Thymus (tissue), 11 donors: ENCODE results near the gene LYRM1. TPM values are rescaled to one million over a fixed set of nuclear protein-coding genes. Genes with fewer than 3 reads are reported as not detected.

ENCODE experiments used
- DNase-seq, 9 donors: peaks; one replicate each; pipeline ENCODE4 v3.0.0-alpha.2; 2013; ENCODE audit warnings: low spot score in 9 of 9, low read depth in 6 of 9, missing footprints in 1 of 9
- H3K27ac ChIP-seq, 2 donors: one replicate each; pipeline ENCODE4 v1.5.1; 2013; ENCODE audit warnings: control low read depth in 1 of 2, low read depth in 1 of 2, low read length in 1 of 2, mild to moderate bottlenecking in 1 of 2, moderate library complexity in 1 of 2
- H3K27me3 ChIP-seq, 2 donors: one replicate each; pipeline ENCODE4 v1.5.1; 2013; ENCODE audit warnings: low read length in 1 of 2; ENCODE audit not compliant: control insufficient read depth in 2 of 2, insufficient read depth in 1 of 2
- H3K36me3 ChIP-seq, 2 donors: one replicate each; pipeline ENCODE4 v1.5.1; 2013; ENCODE audit warnings: low read length in 1 of 2, mild to moderate bottlenecking in 1 of 2, moderate library complexity in 1 of 2; ENCODE audit not compliant: control insufficient read depth in 2 of 2, insufficient read depth in 2 of 2
- H3K4me1 ChIP-seq, 2 donors: one replicate each; pipeline ENCODE4 v1.5.1; 2013; ENCODE audit warnings: low read length in 2 of 2; ENCODE audit not compliant: control insufficient read depth in 2 of 2, insufficient read depth in 2 of 2
- H3K4me3 ChIP-seq, 2 donors: one replicate each; pipeline ENCODE4 v1.5.1; 2013; ENCODE audit warnings: low read length in 2 of 2, control low read depth in 1 of 2, mild to moderate bottlenecking in 1 of 2
- H3K9me3 ChIP-seq, 2 donors: one replicate each; pipeline ENCODE4 v1.5.1; 2013; ENCODE audit warnings: low read length in 1 of 2, mild to moderate bottlenecking in 1 of 2; ENCODE audit not compliant: control insufficient read depth in 2 of 2, insufficient read depth in 1 of 2
- WGBS: extraction: QIAGEN DNeasy Blood & Tissue Kit; methylation state at CpG from one replicate; pipeline ENCODE4 v1.1.7; 2013; 5-methylcytosine and 5-hydroxymethylcytosine counted together
- polyA plus RNA-seq: library from polyadenylated mRNA; stranded (reverse); fragments of 200-250 nt; gene quantifications from one replicate; pipeline ENCODE4 v1.2.3, GENCODE V29; 2013
- total RNA-seq: library from RNA; stranded (reverse); fragments of 120-200 nt; gene quantifications from one replicate; pipeline ENCODE4 v1.2.4, GENCODE V29; 2013
- donor health status: healthy.

The LYRM1 gene
- total and polyA plus RNA-seq, 2 donors: 32.3 to 53.3 TPM

DNA sequence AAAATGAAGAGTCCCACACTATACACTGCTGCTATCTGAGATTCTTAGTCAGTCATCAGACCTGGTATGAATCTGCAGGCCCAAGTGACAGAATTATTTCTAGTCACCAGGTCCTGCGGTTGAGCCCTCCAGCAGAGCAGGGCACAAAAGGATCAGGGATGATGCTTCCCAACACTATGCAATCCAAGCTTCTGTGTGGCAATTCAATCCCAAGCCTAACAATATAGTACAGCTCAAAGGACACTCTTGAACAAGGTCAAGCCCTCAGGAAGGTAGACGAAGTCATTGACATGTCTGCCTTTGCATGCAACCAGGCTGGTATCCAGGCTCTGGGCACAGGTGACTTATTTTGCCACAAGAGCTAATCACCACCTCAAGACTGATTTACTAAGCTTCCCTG is 6.2 kb upstream of the LYRM1 start:
- peaks cover 3 to 7% of the 10 kb centered on the region in 2 donors for H3K4me1 ChIP-seq

DNA sequence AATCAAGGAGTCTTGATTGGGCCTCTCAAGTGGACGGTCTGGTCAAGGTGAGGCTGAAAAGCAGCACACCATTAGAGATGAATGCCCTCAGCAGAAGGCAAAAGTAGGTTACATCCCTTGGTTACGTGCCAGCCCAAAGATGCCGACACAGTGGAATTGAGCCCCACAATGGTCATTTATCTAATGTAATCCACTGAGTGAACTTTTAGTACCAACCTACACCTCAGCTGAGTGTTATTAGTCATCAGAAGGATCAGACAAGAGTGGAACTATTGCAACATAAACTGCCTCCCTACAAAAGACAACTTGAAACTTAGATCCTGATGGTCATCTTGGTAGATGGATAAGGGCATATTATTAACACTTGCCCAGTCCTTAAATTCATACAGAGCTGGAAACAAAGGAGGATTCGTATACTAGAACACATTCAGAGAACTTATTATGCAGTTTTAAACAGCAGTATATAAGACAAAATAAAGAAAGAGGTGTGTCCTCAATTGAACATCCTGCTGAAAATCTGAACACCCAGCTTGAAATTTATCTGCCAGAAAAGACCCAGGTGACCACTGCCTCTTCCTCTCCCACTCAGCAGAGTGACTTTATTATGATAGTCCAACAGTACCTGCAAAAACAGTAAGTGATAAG is 3.2 kb upstream of the LYRM1 start:
- Histone ChIP-seq H3K27me3 (no peaks in the 10 kb centered on the region), H3K36me3 (peaks cover 0 to 4% of the 10 kb centered on the region in 2 donors), H3K4me1 (peaks cover 11 to 14% of the 10 kb centered on the region in 2 donors), H3K9me3 (no peaks in the 10 kb centered on the region), H3K4me3 (no peak overlapping the region), H3K27ac (no peak overlapping the region)
- DNase-seq: no peak
- WGBS: 97% methylated on average over 4 of the region's 4 CpGs

More for the DNA sequence above, 6.2 kb upstream of the LYRM1 start:
- WGBS: 98% methylated on average over 2 of the region's 2 CpGs
- DNase-seq: no peak
- H3K4me3 ChIP-seq: no peak overlapping the region
- peaks cover 4% of the 10 kb centered on the region in 2 donors for H3K36me3 ChIP-seq
- H3K27ac ChIP-seq: no peak overlapping the region
- H3K27me3 ChIP-seq: no peaks in the 10 kb centered on the region
- H3K9me3 ChIP-seq: no peaks in the 10 kb centered on the region

DNA sequence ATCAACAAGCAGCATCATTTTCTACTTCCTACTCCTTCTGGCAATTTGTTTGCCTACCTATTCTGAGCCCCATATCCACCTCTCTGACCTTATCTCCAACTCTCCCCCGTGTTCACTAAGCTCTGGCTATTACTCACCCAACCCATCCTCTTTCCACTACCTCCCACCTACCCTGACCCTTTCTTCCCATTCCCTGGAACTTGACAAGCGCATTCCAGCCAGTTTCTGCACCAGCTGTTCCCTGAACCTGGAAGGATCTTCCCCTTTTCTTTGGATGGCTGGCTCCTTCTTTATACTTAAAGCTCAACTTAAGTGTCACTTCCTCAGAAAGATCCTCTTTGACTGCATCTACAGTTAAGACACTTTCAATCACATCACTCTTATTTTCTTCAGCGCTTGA is 2.6 kb upstream of the LYRM1 start:
- no peaks in the 10 kb centered on the region for H3K27me3 ChIP-seq
- DNase-seq: no peak
- no peak overlapping the region for H3K27ac ChIP-seq
- H3K4me1 ChIP-seq: peaks cover 11 to 14% of the 10 kb centered on the region in 2 donors
- 95% methylated on average over 3 of the region's 3 CpGs for WGBS
- no peak overlapping the region for H3K4me3 ChIP-seq
- H3K36me3 ChIP-seq: peaks cover 0 to 4% of the 10 kb centered on the region in 2 donors
- no peaks in the 10 kb centered on the region for H3K9me3 ChIP-seq

DNA sequence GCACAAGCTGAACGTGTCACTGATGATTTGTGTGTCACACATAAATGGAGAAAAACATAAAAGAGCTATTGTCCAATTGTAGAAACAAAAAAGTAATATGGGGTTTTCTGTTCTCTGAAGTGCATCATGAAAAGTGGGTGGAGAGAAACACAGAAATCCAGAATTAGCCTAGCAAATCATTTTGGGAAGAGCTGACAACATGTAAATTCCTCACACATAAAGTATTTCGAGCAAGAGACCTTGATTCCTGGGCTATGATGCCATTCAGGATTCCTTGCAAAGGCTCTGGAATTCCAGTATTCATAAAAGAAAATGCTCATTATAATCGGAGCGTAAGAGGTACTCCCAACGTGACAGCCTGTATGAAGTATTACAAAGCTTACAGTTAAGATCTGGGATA is 1.5 kb upstream of the LYRM1 start:
- Histone ChIP-seq H3K4me3 (peak overlapping the region; percentile 82 to 92), H3K36me3 (peaks cover 0 to 4% of the 10 kb centered on the region in 2 donors), H3K4me1 (peaks cover 18 to 20% of the 10 kb centered on the region in 2 donors), H3K9me3 (no peaks in the 10 kb centered on the region), H3K27me3 (no peaks in the 10 kb centered on the region), H3K27ac (no peak overlapping the region)
- DNase-seq: no peak
- WGBS: 60% methylated on average over 5 of the region's 5 CpGs

DNA sequence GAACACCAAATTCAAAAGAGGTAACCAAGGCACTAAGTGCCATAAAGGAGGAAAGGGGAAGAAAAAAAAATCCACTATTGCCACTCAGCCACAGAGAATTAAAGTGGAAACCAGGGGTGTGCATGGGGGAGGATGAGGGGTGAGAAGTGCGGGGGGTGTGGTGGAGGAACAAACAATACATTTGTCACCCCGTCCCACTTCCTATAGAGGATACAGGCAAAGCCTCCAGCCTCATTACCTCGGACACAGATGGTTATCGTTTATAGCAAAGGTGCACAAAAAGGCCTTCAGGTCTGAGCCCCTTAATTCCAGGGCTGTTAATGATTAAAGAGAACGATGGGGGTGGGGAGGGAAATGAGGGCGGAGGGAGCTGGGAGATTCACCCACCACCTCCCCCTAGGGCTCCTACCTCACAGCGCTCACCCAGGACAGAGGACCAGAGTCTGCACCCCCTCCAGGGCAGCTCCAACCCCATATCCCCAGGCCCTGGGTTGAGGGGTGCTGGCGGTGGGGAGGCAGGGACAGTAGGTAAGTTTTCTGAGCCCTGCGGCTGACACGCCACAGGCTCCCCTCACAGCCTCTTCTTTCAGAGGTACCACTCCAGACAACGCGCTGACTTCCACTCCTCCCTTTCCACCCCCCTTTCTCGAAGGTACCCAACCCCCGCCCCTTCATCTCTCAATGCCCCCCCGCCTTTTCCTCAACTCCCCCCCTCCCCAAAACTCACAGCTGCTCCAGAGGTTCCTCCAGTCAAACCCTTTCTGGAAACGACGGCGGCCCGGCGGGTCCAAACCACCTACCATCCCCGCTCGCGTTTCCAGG is 883 bp upstream of the LYRM1 start:
- H3K4me3 ChIP-seq: peak overlapping the region; percentile 82 to 92
- peaks cover 21 to 22% of the 10 kb centered on the region in 2 donors for H3K4me1 ChIP-seq
- H3K36me3 ChIP-seq: peaks cover 0 to 4% of the 10 kb centered on the region in 2 donors
- no peak for DNase-seq
- H3K9me3 ChIP-seq: no peaks in the 10 kb centered on the region
- no peaks in the 10 kb centered on the region for H3K27me3 ChIP-seq
- WGBS: under 1% methylated on average over 23 of the region's 23 CpGs
- H3K27ac ChIP-seq: peak overlapping the region; percentile 88 to 92

DNA sequence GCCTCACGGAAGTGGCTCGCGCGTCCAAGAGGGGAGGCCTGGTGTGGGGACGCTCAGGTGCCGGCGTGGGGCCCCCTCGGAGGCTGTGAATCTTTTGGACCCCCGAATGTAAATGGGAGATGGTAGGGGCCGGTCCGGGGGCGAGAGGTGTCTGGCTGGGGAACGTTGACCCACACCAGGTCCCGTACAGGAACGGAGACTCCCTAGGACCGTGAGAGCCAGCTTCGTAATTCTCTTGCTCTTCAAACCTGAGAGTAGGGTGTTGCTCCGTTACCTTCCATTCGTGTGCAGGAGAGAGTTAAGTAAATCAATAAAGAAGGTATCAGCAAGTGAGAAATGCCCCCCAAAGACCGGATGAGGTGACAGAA is 481 bp downstream of the LYRM1 start:
- under 1% methylated on average over 20 of the region's 20 CpGs for WGBS
- DNase-seq: peak in 2 of 9 donors; percentile 11 to 37
- peak overlapping the region; percentile 88 to 92 for H3K27ac ChIP-seq
- H3K9me3 ChIP-seq: no peaks in the 10 kb centered on the region
- H3K4me1 ChIP-seq: peaks cover 21 to 24% of the 10 kb centered on the region in 2 donors
- peak overlapping the region; percentile 82 to 92 for H3K4me3 ChIP-seq
- H3K36me3 ChIP-seq: peaks cover 0 to 2% of the 10 kb centered on the region in 2 donors
- no peaks in the 10 kb centered on the region for H3K27me3 ChIP-seq

DNA sequence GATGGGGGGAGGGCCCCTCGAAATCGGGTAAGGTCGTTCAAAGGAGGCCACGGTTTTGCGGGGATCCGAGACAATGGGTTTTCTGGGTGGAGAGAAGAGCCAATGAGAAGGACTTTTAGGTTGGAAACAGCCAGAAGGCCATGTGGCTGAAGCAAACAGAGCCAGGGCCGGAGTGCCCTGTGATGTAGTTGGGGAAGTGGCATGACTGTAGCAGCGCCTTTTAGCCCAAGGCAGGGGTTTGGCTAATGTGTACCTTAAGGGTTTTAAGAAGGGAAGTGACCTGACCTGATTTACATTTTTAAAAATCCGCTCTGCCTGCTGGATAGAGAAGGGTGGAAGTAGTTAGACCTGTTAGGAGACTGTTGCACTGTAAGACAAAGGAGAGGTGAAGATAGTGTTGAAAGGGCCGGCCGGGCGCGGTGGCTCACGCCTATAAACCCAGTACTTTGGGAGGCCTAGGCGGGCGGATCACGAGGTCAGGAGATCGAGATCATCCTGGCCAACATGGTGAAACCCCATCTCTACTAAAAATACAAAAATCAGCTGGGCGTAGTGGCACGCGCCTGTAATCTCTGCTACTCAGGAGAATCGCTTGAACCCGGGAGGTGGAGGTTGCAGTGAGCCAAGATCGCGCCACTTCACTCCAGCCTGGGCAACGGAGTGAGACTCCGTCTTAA is 1.0 kb downstream of the LYRM1 start:
- no peaks in the 10 kb centered on the region for H3K9me3 ChIP-seq
- H3K27ac ChIP-seq: peak overlapping the region; percentile 88 to 92
- 62% methylated on average over 27 of the region's 27 CpGs for WGBS
- no peaks in the 10 kb centered on the region for H3K27me3 ChIP-seq
- peaks cover 21 to 24% of the 10 kb centered on the region in 2 donors for H3K4me1 ChIP-seq
- H3K36me3 ChIP-seq: no peaks in the 10 kb centered on the region
- peak in 2 of 9 donors; percentile 8 to 9 for DNase-seq
- H3K4me3 ChIP-seq: peak overlapping the region; percentile 82 to 92

DNA sequence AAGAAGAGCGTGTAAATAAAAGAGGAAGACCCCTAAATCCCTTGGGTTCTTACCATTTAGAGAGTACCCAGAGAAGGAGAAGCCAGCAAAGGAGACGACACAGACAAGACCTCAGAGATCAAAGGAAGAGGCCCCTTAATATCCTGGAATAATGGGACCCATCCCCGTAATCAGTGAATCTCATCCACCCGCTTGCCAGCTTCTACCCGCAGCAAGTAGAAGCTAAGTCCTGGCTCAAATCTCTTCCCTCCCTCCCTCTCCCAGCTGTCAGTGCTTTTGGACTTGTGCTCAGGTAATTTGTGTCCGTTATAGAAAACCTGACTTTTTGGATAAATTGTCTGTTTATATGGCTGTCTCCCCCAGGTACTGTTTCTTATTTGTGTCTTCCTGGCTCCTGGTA is 1.9 kb downstream of the LYRM1 start:
- no peak for DNase-seq
- H3K36me3 ChIP-seq: no peaks in the 10 kb centered on the region
- WGBS: 95% methylated on average over 6 of the region's 6 CpGs
- no peaks in the 10 kb centered on the region for H3K27me3 ChIP-seq
- H3K27ac ChIP-seq: no peak overlapping the region
- no peak overlapping the region for H3K4me3 ChIP-seq
- peaks cover 21 to 24% of the 10 kb centered on the region in 2 donors for H3K4me1 ChIP-seq
- H3K9me3 ChIP-seq: no peaks in the 10 kb centered on the region
